Measurements from ENCODE around the gene CMSS1.
A peak's percentile ranks its signal among the peaks of the same experiment; 100 is the strongest.

The CMSS1 gene

DNA sequence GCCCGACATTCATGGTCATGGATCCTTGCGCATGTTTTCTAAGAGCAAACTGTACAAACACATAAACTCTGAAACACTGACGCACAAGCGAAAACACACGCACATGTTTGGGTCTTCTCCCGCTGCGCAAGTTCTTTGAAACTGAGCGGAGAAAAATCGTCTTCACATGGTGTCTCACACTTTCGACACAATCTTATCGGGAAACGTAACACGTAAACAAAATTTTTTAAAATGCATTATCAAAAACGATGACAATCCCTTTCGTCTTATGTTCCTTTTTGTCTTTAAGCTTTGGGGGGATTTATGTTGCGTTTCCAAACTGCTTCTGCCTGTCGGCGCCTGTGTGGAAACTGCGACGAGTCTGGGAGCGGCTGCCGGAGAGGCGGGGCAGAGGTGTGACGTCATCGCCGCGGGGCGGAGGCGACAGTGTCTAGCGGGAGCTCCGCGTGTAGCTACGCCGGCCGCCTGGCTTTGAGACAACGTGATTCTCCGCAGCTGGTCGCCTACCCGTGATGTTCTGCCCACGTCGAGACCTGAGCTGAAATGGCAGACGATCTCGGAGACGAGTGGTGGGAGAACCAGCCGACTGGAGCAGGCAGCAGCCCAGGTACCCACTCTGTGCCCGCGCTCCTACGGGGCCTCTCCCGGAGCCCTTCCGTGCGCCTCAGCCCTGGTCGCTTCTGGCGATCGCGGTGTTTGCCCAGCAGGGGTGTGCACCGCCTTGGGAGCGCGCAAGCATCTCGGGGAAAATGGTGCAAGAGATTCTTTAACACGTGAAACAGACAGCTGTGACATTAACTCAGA, at the start of gene CMSS1:
TSS of gene CMSS1 (plus strand) at position 426 of the 804 bp plus-strand sequence.
- peak; percentile 16; the same call in 1 of the 2 replicates for TF ChIP-seq ZFX (IDR thresholded peaks at IDR 0.05)
- TF ChIP-seq, protein P1, sequence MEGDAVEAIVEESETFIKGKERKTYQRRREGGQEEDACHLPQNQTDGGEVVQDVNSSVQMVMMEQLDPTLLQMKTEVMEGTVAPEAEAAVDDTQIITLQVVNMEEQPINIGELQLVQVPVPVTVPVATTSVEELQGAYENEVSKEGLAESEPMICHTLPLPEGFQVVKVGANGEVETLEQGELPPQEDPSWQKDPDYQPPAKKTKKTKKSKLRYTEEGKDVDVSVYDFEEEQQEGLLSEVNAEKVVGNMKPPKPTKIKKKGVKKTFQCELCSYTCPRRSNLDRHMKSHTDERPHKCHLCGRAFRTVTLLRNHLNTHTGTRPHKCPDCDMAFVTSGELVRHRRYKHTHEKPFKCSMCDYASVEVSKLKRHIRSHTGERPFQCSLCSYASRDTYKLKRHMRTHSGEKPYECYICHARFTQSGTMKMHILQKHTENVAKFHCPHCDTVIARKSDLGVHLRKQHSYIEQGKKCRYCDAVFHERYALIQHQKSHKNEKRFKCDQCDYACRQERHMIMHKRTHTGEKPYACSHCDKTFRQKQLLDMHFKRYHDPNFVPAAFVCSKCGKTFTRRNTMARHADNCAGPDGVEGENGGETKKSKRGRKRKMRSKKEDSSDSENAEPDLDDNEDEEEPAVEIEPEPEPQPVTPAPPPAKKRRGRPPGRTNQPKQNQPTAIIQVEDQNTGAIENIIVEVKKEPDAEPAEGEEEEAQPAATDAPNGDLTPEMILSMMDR (conservative IDR thresholded peaks at IDR 0.05) = 0 out of 2 replicates have a peak, but pooled peaks have one; percentile 10
- peak within 1 kb of the TSS; percentile 78 for H3K27ac ChIP-seq

DNA sequence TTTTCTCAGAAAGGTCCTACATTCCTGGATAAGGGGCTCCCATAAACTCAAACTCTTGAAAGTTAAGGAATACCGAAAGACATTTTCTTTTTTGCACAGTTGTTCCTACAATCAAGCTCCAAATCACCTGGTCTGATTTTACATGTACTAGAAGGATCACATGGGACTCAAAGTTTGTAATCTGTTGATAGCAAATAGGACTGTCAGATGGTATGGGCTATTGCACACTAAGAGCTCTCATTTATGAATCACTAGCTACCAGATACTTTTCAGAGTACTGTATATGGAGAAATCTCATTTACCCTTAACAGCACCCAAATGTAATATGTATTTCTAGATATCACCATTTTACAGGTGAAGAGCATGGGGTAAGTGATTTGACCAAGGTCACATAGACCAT, 49.5 kb upstream of the CMSS1 start:
- TF ChIP-seq, protein P1 (conservative IDR thresholded peaks at IDR 0.05) = no peak
- TF ChIP-seq ZFX (IDR thresholded peaks at IDR 0.05) = no peak

GRCh38 chr3:99768808-99769501, 48.7 kb upstream of the CMSS1 start:
- no peak overlapping the region for H3K27ac ChIP-seq
- no peak for TF ChIP-seq ZFX (IDR thresholded peaks at IDR 0.05)
- TF ChIP-seq, protein P1 (conservative IDR thresholded peaks at IDR 0.05) = no peak

More for the DNA sequence above, 49.5 kb upstream of the CMSS1 start:
- H3K27ac ChIP-seq = no peak overlapping the region

GRCh38 chr3:99772171-99772570, 45.5 kb upstream of the CMSS1 start:
- TF ChIP-seq ZFX (IDR thresholded peaks at IDR 0.05) = no peak
- TF ChIP-seq, protein P1 (conservative IDR thresholded peaks at IDR 0.05) = no peak
- no peak overlapping the region for H3K27ac ChIP-seq

DNA sequence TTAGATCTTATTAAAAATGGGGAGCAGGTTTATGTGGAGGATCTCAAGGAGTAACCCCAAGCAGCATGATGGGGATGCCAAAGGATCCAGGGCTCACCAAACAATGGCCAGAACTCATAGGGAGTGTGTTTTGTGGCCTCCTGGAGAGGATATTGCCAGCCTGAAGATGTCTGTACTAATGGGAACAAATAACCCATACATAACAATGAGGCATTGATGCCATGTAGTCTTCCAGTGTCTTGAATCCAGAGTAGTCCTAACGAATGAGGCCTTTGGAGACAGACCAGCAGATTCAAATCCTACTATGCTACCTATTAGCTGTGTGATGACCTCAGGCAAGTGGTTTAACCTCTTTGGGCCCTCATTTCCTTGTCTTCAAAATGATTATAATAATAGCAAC, 45.0 kb upstream of the CMSS1 start:
- no peak overlapping the region for H3K27ac ChIP-seq
- TF ChIP-seq, protein P1 (conservative IDR thresholded peaks at IDR 0.05) = no peak
- no peak for TF ChIP-seq ZFX (IDR thresholded peaks at IDR 0.05)

DNA sequence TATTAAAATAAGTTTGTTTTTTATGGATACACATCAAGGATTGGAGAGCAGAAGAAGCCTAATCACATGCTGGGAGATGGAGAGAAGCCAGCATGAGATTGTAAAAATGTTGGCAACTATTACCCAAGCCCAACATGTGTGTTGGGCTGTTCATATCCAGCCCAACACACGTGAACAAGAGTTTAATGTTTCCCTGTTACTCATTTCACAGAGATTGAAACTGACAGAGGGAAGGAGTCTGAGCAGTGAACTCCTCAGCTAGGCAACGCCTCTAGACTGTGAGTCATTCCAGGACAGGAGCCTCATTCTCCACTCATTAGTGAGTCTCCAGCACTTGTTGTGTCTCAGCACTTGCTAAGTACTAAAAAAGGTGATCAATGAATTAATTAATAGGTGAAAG, 43.2 kb upstream of the CMSS1 start:
- no peak overlapping the region for H3K27ac ChIP-seq
- TF ChIP-seq, protein P1 (conservative IDR thresholded peaks at IDR 0.05) = no peak
- TF ChIP-seq ZFX (IDR thresholded peaks at IDR 0.05) = no peak

Measured in C4-2B (cell line).